Activated CD4-positive, alpha-beta T cell treated with anti-CD3 and anti-CD28 coated beads for 4 hours (primary cell): ENCODE measurements around the gene ADGRG1.
"Not testable (repeated sequence)": the region's sequence is repeated elsewhere in the genome, so short reads cannot be mapped to it uniquely, and the experiment has no call there.

ENCODE experiments used
- DNase-seq, 2 donors: peaks; one replicate each; pipeline ENCODE4 v3.0.0-alpha.2; 2020

The ADGRG1 gene

GRCh38 chr16:57704905-57705852 lies 76.7 kb downstream of the ADGRG1 start:
- DNase-seq, result no peak

- no peak for DNase-seq
Observed at GRCh38 chr16:57706717-57707116, 78.3 kb downstream of the ADGRG1 start.

GRCh38 chr16:57707331-57707730 lies 78.9 kb downstream of the ADGRG1 start:
- no peak for DNase-seq

GRCh38 chr16:57708168-57708567 lies 79.7 kb downstream of the ADGRG1 start:
- DNase-seq, result no peak

- no peak for DNase-seq
Observed at GRCh38 chr16:57709663-57710062, 81.2 kb downstream of the ADGRG1 start.

GRCh38 chr16:57711346-57711745 lies 82.9 kb downstream of the ADGRG1 start:
- no peak for DNase-seq

- DNase-seq, result no peak
Observed at GRCh38 chr16:57711993-57712392, 83.6 kb downstream of the ADGRG1 start.

GRCh38 chr16:57712569-57712968 lies 84.1 kb downstream of the ADGRG1 start:
- not testable (repeated sequence) for DNase-seq

GRCh38 chr16:57713596-57713995 lies 85.2 kb downstream of the ADGRG1 start:
- no peak for DNase-seq

- no peak for DNase-seq
Observed at GRCh38 chr16:57714047-57714446, 85.6 kb downstream of the ADGRG1 start.
